Measurements from ENCODE around the gene SIAH1. TPM values are rescaled to one million over a fixed set of nuclear protein-coding genes. Genes with fewer than 3 reads are reported as not detected.

SIAH1 gene
- total and polyA plus RNA-seq, 10 of the 15 experiments (the other 5 are each of a cell fraction or from before 2014, with no cell fraction given), result 5.1 to 21.1 (median 13.9) TPM

GRCh38 chr16:48365025-48365600, 20.1 kb downstream of the SIAH1 start:
- Histone ChIP-seq H3K4me3 (peak overlapping the region; percentile 64), H3K36me3 (ENCODE audit: control insufficient read depth in 2 of 2, insufficient read depth in 2 of 2, low read length in 1 of 2) (peaks cover 3% of the 10 kb centered on the region in 2 experiments; a peak in 1 of 4 replicates), H3K27ac (ENCODE audit: control insufficient read depth, insufficient read depth) (peak overlapping the region; percentile 90), H2AFZ (ENCODE audit: control insufficient read depth, low read depth, low read length) (no peak overlapping the region), H3K9ac (ENCODE audit: control insufficient read depth, insufficient read depth, low read length) (peak overlapping the region; percentile 69; the same call in 1 of the 2 replicates), H3K4me1 (ENCODE audit: control insufficient read depth, insufficient read depth, low read length) (peaks cover 17% of the 10 kb centered on the region), H3K27me3 (replicated peaks in 1 of 2; ENCODE audit: control insufficient read depth in 2 of 2, insufficient read depth in 2 of 2, low read length in 1 of 2) (no peaks in the 10 kb centered on the region), H3K9me3 (replicated peaks; ENCODE audit: control insufficient read depth, insufficient read depth, low read length) (no peaks in the 10 kb centered on the region), H3K79me2 (ENCODE audit: control insufficient read depth, insufficient read depth, low read length) (peaks cover 86% of the 10 kb centered on the region), H4K20me1 (ENCODE audit: control insufficient read depth, insufficient read depth) (no peaks in the 10 kb centered on the region), H3K4me2 (ENCODE audit: control insufficient read depth, insufficient read depth) (peak overlapping the region; percentile 70)
- TF ChIP-seq SMAD5 (IDR thresholded peaks at IDR 0.05; ENCODE audit: low read depth) (no peak), IRF4 (IDR thresholded peaks at IDR 0.05; ENCODE audit: low read depth, low read length) (no peak), RFX5 (IDR thresholded peaks at IDR 0.05; ENCODE audit: low read depth, low read length) (no peak), CHD2 (IDR thresholded peaks at IDR 0.05; ENCODE audit: borderline replicate concordance, low read depth, low read length) (no peak), EED (IDR thresholded peaks at IDR 0.05; ENCODE audit: low read depth) (no peak), NFYA (IDR thresholded peaks at IDR 0.05; ENCODE audit: borderline replicate concordance, low read depth, low read length) (no peak), ZBED1 (IDR thresholded peaks at IDR 0.05; ENCODE audit: borderline replicate concordance) (no peak), ETV6 (conservative IDR thresholded peaks at IDR 0.05 in 1 of 2, IDR thresholded peaks at IDR 0.05 in 1 of 2; ENCODE audit: borderline replicate concordance in 1 of 2, low read depth in 1 of 2) (no peak), ZNF207 (IDR thresholded peaks at IDR 0.05; ENCODE audit: borderline replicate concordance) (no peak), CREB1 (IDR thresholded peaks at IDR 0.05; ENCODE audit: low read depth) (no peak), SUZ12 (IDR thresholded peaks at IDR 0.05; ENCODE audit: unreplicated experiment) (no peak), ZNF687 (IDR thresholded peaks at IDR 0.05) (no peak), NBN (IDR thresholded peaks at IDR 0.05) (no peak), ZBTB4 (CRISPR knock-in tag; IDR thresholded peaks at IDR 0.05) (no peak)
- in situ Hi-C loops (cut with MboI), result no loop called here
- ChIA-PET CTCF (interaction anchor here (0.9 to 3.6 kb wide), 8 partner anchors 11 to 264 kb away, joined by 3 to 16 read pairs (median 4); no protein-coding TSS in a partner anchor), SMC1A (ENCODE audit: uncharacterized antibody, unreplicated experiment) (interaction anchor here (1.4 to 7.5 kb wide), 5 partner anchors 10 to 258 kb away, joined by 3 to 112 read pairs (median 11); partner anchors contain the start of gene SIAH1), POLR2A (interaction anchor here (1.0 to 2.6 kb wide), 4 partner anchors 13 to 20 kb away, joined by 3 to 9 read pairs (median 6); partner anchors contain the start of gene SIAH1), RAD21 (ENCODE audit: unreplicated experiment) (interaction anchor here (0.7 to 4.5 kb wide), 7 partner anchors 9 to 258 kb away, joined by 3 to 30 read pairs (median 5); partner anchors contain the start of gene SIAH1)
- WGBS (ENCODE audit: insufficient coverage, insufficient replicate concordance, low lambda C conversion rate, missing lambda C conversion rate), result 81% methylated on average over 15 of the region's 15 CpGs
- no peak for ATAC-seq
- FAIRE-seq, result no peak
- intact Hi-C loops (cut with micrococcal nuclease; ENCODE audit: unreplicated experiment), result loop anchor here (5.0 kb wide), 2 partner anchors 92 to 172 kb away; no protein-coding TSS in a partner anchor
- BruUV-seq (replicated peaks), result no TSS peak
- no peak for DNase-seq (ENCODE audit: low read depth, low spot score)

All from GM12878 (cell line).